Suprapubic skin (tissue), 4 donors: ENCODE results near the gene TIAM1. TPM values are rescaled to one million over a fixed set of nuclear protein-coding genes. Genes with fewer than 3 reads are reported as not detected.

ENCODE experiments used
- DNase-seq, 2 donors: peaks; one replicate each; pipeline ENCODE4 v3.0.0-alpha.2; 2019; ENCODE audit warnings: low spot score in 2 of 2
- H3K27ac ChIP-seq: fragments of 200-600 bp; sonication (generic); one replicate; pipeline ENCODE4 v1.5.1; 2019
- H3K27me3 ChIP-seq: fragments of 200-600 bp; sonication (generic); one replicate; pipeline ENCODE4 v1.5.1; 2019
- H3K36me3 ChIP-seq: fragments of 200-600 bp; sonication (generic); one replicate; pipeline ENCODE4 v1.5.1; 2019
- H3K4me1 ChIP-seq: fragments of 200-600 bp; sonication (generic); one replicate; pipeline ENCODE4 v1.5.1; 2019
- H3K4me3 ChIP-seq: fragments of 200-600 bp; sonication (generic); one replicate; pipeline ENCODE4 v1.5.1; 2019; ENCODE audit warnings: mild to moderate bottlenecking
- H3K9me3 ChIP-seq: fragments of 200-600 bp; sonication (generic); one replicate; pipeline ENCODE4 v1.5.1; 2019
- CTCF ChIP-seq, 2 donors: fragments of 200-600 bp in 1 of 2; fragments of 450-650 bp in 1 of 2; sonication (generic) in 1 of 2; IDR thresholded peaks; one replicate each; pipeline ENCODE4 v1.5.1; 2016 to 2019; ENCODE audit warnings: antibody characterized with exemption in 2 of 2, mild to moderate bottlenecking in 1 of 2, moderate library complexity in 1 of 2
- EP300 ChIP-seq: sonication (generic); formaldehyde crosslinking; IDR thresholded peaks from one replicate; pipeline ENCODE4 v1.6.1; 2017; ENCODE audit warnings: antibody characterized with exemption
- POLR2A ChIP-seq, 2 donors: fragments of 450-650 bp; IDR thresholded peaks; one replicate each; pipeline ENCODE4 v1.6.1; 2017; ENCODE audit warnings: antibody characterized with exemption in 2 of 2, mild to moderate bottlenecking in 2 of 2, moderate library complexity in 2 of 2
- POLR2AphosphoS5 ChIP-seq, 3 donors: sonication (generic); formaldehyde crosslinking; IDR thresholded peaks; one replicate each; pipeline ENCODE4 v1.6.1; 2017; ENCODE audit warnings: antibody characterized with exemption in 3 of 3
- WGBS: methylation state at CpG from one replicate; pipeline ENCODE4 v1.1.5; 2018; 5-methylcytosine and 5-hydroxymethylcytosine counted together
- total RNA-seq, 4 donors: library from RNA; depleted of rRNA; stranded (reverse); fragments of >200 nt; gene quantifications; one replicate each; pipeline ENCODE4 v1.1.0, GENCODE V29; 2016

TIAM1 gene
- total RNA-seq, 4 donors from 2014 or later = 71.9 to 135 (median 87.9) TPM

- no peak for TF ChIP-seq EP300
- TF ChIP-seq POLR2AphosphoS5 (IDR thresholded peaks at IDR 0.05) = no peak
- no peak for TF ChIP-seq POLR2A (IDR thresholded peaks at IDR 0.05)
- TF ChIP-seq CTCF (IDR thresholded peaks at IDR 0.05) = no peak
- DNase-seq = no peak
- no peak overlapping the region for H3K4me3 ChIP-seq
- H3K9me3 ChIP-seq = no peaks in the 10 kb centered on the region
- no peak overlapping the region for H3K27ac ChIP-seq
- H3K27me3 ChIP-seq = no peaks in the 10 kb centered on the region
- H3K4me1 ChIP-seq = no peaks in the 10 kb centered on the region
- H3K36me3 ChIP-seq = peaks cover 15% of the 10 kb centered on the region
- WGBS = 98% methylated on average over 14 of the region's 14 CpGs
Observed at GRCh38 chr21:31252091-31252490, 92.0 kb downstream of the TIAM1 start.

DNA sequence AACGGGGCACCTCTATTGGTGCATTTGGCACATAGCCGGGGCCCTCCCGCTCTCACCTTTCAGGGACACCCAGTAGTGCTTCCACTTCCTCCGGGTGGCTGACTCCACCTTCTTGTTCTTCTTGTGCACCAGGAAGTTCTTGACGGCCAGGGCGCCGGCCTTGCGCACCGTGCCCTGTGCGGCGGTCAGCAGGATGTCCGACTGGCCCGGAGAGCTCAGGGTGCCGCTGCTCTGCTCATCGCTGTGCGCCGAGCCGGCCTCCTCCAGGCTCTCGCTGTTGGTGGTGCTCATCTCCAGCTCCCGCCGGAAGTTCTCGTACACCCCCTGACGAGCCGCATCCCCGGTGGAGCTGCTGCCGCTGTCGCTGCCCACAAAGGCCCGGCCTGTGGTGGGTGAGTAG, 92.4 kb downstream of the TIAM1 start:
- Histone ChIP-seq H3K27ac (no peak overlapping the region), H3K4me1 (no peaks in the 10 kb centered on the region), H3K4me3 (no peak overlapping the region), H3K27me3 (no peaks in the 10 kb centered on the region), H3K36me3 (peaks cover 15% of the 10 kb centered on the region), H3K9me3 (no peaks in the 10 kb centered on the region)
- WGBS = 95% methylated on average over 27 of the region's 28 CpGs
- TF ChIP-seq POLR2AphosphoS5 (IDR thresholded peaks at IDR 0.05) (no peak), POLR2A (IDR thresholded peaks at IDR 0.05) (no peak), CTCF (IDR thresholded peaks at IDR 0.05) (no peak), EP300 (no peak)
- DNase-seq = no peak

DNA sequence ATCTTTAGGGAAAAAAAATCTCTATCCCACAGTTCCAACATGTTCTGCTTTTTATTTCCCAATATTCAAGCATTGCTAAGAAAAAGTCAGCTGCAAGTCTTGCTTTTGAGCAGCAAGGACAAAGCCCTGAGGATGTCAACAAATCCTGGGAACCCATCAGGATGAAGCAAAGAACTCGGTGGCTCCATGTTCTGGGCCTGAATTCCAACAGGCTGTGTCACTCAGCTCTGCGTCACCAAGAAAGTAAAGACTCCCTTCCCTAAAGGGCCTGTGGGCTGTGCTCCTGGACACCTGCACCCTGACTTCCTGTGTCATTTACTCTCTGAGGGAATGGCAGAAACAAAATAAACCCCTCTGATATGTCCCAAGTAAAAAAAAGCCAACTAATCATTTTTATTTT, 95.5 kb downstream of the TIAM1 start:
- no peak for TF ChIP-seq CTCF (IDR thresholded peaks at IDR 0.05)
- Histone ChIP-seq H3K27ac (no peak overlapping the region), H3K36me3 (peaks cover 33% of the 10 kb centered on the region), H3K4me3 (no peak overlapping the region), H3K9me3 (peaks cover 7% of the 10 kb centered on the region), H3K27me3 (no peaks in the 10 kb centered on the region), H3K4me1 (no peaks in the 10 kb centered on the region)
- DNase-seq = no peak
- WGBS = 89% methylated on average over 2 of the region's 2 CpGs

DNA sequence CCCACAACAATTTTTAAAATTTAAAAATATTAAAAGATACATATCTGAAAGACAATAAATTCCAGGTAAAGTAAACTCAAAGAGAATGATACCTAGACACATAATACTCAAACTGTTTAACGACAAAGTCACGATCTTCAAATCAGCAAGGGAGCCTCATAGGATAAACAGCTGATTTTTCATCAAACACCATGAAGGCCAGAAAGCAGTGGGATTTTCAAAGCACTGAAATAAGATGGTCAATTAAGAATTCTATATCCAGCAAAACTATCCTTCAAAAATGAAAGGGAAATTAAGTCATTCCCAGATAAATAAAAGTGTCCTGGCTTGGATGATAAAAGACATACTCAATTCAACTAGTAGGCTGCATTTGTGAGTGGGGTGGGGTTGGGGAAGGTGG, 100.5 kb downstream of the TIAM1 start:
- Histone ChIP-seq H3K27me3 (no peaks in the 10 kb centered on the region), H3K4me1 (no peaks in the 10 kb centered on the region), H3K9me3 (peaks cover 8% of the 10 kb centered on the region), H3K36me3 (peaks cover 41% of the 10 kb centered on the region), H3K27ac (no peak overlapping the region), H3K4me3 (no peak overlapping the region)
- TF ChIP-seq EP300 = no peak
- TF ChIP-seq CTCF (IDR thresholded peaks at IDR 0.05) = no peak
- no peak for TF ChIP-seq POLR2AphosphoS5 (IDR thresholded peaks at IDR 0.05)
- TF ChIP-seq POLR2A (IDR thresholded peaks at IDR 0.05) = no peak
- 96% methylated on average over 2 of the region's 2 CpGs for WGBS
- DNase-seq = no peak

DNA sequence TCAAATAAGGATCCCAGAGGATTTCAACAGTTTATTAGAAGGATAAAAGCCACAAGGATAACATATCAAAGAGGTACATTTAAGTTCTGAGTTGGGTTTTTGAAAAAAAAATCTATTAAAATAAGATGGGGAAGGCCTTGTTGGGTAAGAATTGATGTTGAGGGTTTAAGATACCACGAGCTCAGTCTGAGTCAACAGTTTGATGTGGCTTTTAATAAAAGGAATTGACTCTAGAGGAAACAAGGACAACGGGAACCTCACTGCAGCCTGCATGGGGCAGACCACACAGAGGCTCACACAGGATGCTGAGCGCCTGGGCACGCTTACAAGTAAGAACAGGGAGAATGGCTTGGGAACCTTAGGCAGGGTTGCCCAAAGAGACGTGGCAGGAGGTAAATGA, 107.5 kb downstream of the TIAM1 start:
- no peak for DNase-seq
- TF ChIP-seq CTCF (IDR thresholded peaks at IDR 0.05) (no peak), EP300 (no peak), POLR2A (IDR thresholded peaks at IDR 0.05) (no peak), POLR2AphosphoS5 (IDR thresholded peaks at IDR 0.05) (no peak)
- 80% methylated on average over 5 of the region's 5 CpGs for WGBS

More for the DNA sequence above, 107.5 kb downstream of the TIAM1 start:
- Histone ChIP-seq H3K27me3 (no peaks in the 10 kb centered on the region), H3K9me3 (no peaks in the 10 kb centered on the region), H3K36me3 (peaks cover 13% of the 10 kb centered on the region), H3K4me3 (no peak overlapping the region), H3K4me1 (no peaks in the 10 kb centered on the region), H3K27ac (no peak overlapping the region)
